ENCODE data around the gene GIT2. TPM values are rescaled to one million over a fixed set of nuclear protein-coding genes. Genes with fewer than 3 reads are reported as not detected.

Gene GIT2
- total and polyA plus RNA-seq, 10 of the 15 experiments (the other 5 are each of a cell fraction or from before 2014, with no cell fraction given): 9.1 to 49.9 (median 43.9) TPM

GRCh38 chr12:109996483-109996853 lies 300 bp upstream of the GIT2 start:
- intact Hi-C loops (cut with micrococcal nuclease; ENCODE audit: unreplicated experiment) (loop anchor here (2.0 kb wide), 1 partner anchor 52 kb away; the partner anchor contains the start of gene C12orf76), in situ Hi-C loops (cut with MboI) (no loop called here)
- H3K4me2 ChIP-seq (ENCODE audit: control insufficient read depth, insufficient read depth): peak overlapping the region; percentile 99
- ChIA-PET RAD21 (ENCODE audit: unreplicated experiment) (no interaction called here), POLR2A (interaction anchor here (0.6 to 4.6 kb wide), 3 partner anchors 8 to 56 kb away, joined by 4 to 40 read pairs (median 6); no protein-coding TSS in a partner anchor), SMC1A (ENCODE audit: uncharacterized antibody, unreplicated experiment) (interaction anchor here (1.1 to 3.7 kb wide), 2 partner anchors 15 to 49 kb away, joined by 3 to 32 read pairs; no protein-coding TSS in a partner anchor), CTCF (interaction anchor here (1.0 kb wide), 1 partner anchor 15 kb away, joined by 3 read pairs; no protein-coding TSS in a partner anchor)
- FAIRE-seq (no peak), DNase-seq (ENCODE audit: low read depth, low spot score) (no peak), ATAC-seq (no peak)
- no TSS peak for BruUV-seq (replicated peaks)
- H3K9me3 ChIP-seq (replicated peaks; ENCODE audit: control insufficient read depth, insufficient read depth, low read length): no peaks in the 10 kb centered on the region
- H3K79me2 ChIP-seq (ENCODE audit: control insufficient read depth, insufficient read depth, low read length): peaks cover 67% of the 10 kb centered on the region
- peaks cover 6% of the 10 kb centered on the region; the same call in 1 of the 2 replicates for H3K4me1 ChIP-seq (ENCODE audit: control insufficient read depth, insufficient read depth, low read length)
- peak overlapping the region; percentile 87 for H3K27ac ChIP-seq (ENCODE audit: control insufficient read depth, insufficient read depth)
- H2AFZ ChIP-seq (ENCODE audit: control insufficient read depth, low read depth, low read length): peak overlapping the region; percentile 97
- peak overlapping the region; percentile 89; the same call in 1 of the 2 replicates for H3K9ac ChIP-seq (ENCODE audit: control insufficient read depth, insufficient read depth, low read length)
- H3K27me3 ChIP-seq (replicated peaks in 1 of 2; ENCODE audit: control insufficient read depth in 2 of 2, insufficient read depth in 2 of 2, low read length in 1 of 2): no peaks in the 10 kb centered on the region
- H3K36me3 ChIP-seq (ENCODE audit: control insufficient read depth in 2 of 2, insufficient read depth in 2 of 2, low read length in 1 of 2): peaks cover 0 to 6% of the 10 kb centered on the region in 2 experiments; a peak in 1 of 4 replicates
- TF ChIP-seq SMARCA5 (IDR thresholded peaks at IDR 0.05) (no peak), ZNF592 (IDR thresholded peaks at IDR 0.05) (no peak), HDGF (IDR thresholded peaks at IDR 0.05) (0 out of 2 replicates have a peak, but pooled peaks have one; percentile 4), RELB (IDR thresholded peaks at IDR 0.05; ENCODE audit: low read depth) (0 out of 2 replicates have a peak, but pooled peaks have one; percentile 20), ZNF24 (IDR thresholded peaks at IDR 0.05) (peak; percentile 96), ZBTB40 (IDR thresholded peaks at IDR 0.05; ENCODE audit: borderline replicate concordance) (0 out of 2 replicates have a peak, but pooled peaks have one; percentile 63), TBL1XR1 (IDR thresholded peaks at IDR 0.05; ENCODE audit: low read depth, low read length) (no peak), PML (IDR thresholded peaks at IDR 0.05; ENCODE audit: low read length) (0 out of 2 replicates have a peak, but pooled peaks have one; percentile 5)
- H3K4me3 ChIP-seq: peak overlapping the region; percentile 49; the same call in 1 of the 2 replicates
- no peaks in the 10 kb centered on the region for H4K20me1 ChIP-seq (ENCODE audit: control insufficient read depth, insufficient read depth)
- 47% methylated on average over 2 of the region's 2 CpGs for WGBS (ENCODE audit: insufficient coverage, insufficient replicate concordance, low lambda C conversion rate, missing lambda C conversion rate)
